Heart right ventricle (tissue), 16 donors: ENCODE measurements around the gene ADRA2A. TPM values are rescaled to one million over a fixed set of nuclear protein-coding genes. Genes with fewer than 3 reads are reported as not detected.
A peak's percentile ranks its signal among the peaks of the same experiment; 100 is the strongest.

Experiments
- ATAC-seq, 8 donors: fragments of 200-7000 bp; cut with Tn5 transposase; one replicate each; pipeline ENCODE4 v1.9.1; 2020; ENCODE audit warnings: mild to moderate bottlenecking in 8 of 8, moderate library complexity in 8 of 8, moderate number of reproducible peaks in 1 of 8
- DNase-seq, 2 donors: peaks; one replicate each; pipeline ENCODE4 v3.0.0-alpha.2; 2020
- H3K27ac ChIP-seq, 10 donors: fragments of 200-600 bp; sonication (generic) in 2 of 10; one replicate each; pipeline versions ENCODE4 v1.5.0 to v1.8.0; 2020 to 2022; ENCODE audit warnings: mild to moderate bottlenecking in 3 of 10
- H3K27me3 ChIP-seq, 7 donors: fragments of 200-600 bp; one replicate each; pipeline ENCODE4 v1.8.0; 2021 to 2022; ENCODE audit warnings: mild to moderate bottlenecking in 2 of 7
- H3K36me3 ChIP-seq, 9 donors: fragments of 200-600 bp; sonication (generic) in 1 of 9; one replicate each; pipeline versions ENCODE4 v1.5.0 to v1.8.0; 2020 to 2022; ENCODE audit warnings: mild to moderate bottlenecking in 2 of 9
- H3K4me1 ChIP-seq, 9 donors: fragments of 200-600 bp; sonication (generic) in 1 of 9; one replicate each; pipeline versions ENCODE4 v1.5.0 to v1.8.0; 2020 to 2022; ENCODE audit warnings: mild to moderate bottlenecking in 4 of 9
- H3K4me3 ChIP-seq, 10 donors: fragments of 200-600 bp; sonication (generic) in 2 of 10; one replicate each; pipeline versions ENCODE4 v1.5.0 to v1.8.0; 2020 to 2022; ENCODE audit warnings: mild to moderate bottlenecking in 7 of 10, moderate library complexity in 2 of 10
- H3K9me3 ChIP-seq, 11 donors: fragments of 200-600 bp in 10 of 11; sonication (generic) in 2 of 11; one replicate each; pipeline versions ENCODE4 v1.5.0 to v1.8.0; 2013 to 2022; ENCODE audit warnings: mild to moderate bottlenecking in 2 of 11, control low read depth in 1 of 11, moderate library complexity in 1 of 11
- WGBS, 2 donors: extraction: QIAGEN DNeasy Blood & Tissue Kit; methylation state at CpG; one replicate each; pipeline ENCODE4 v1.1.7; 2013; ENCODE audit warnings: inconsistent platforms in 1 of 2; 5-methylcytosine and 5-hydroxymethylcytosine counted together
- intact Hi-C, 10 donors: fragments of 100-400 bp; cut with DNase I; formaldehyde crosslinking; loops; one replicate each; pipeline versions ENCODE4 v1.11.1 to v1.14.2; 2022
- long read RNA-seq, 3 donors: library from polyadenylated mRNA; unstranded; transcript quantifications; one replicate each; pipeline ENCODE4 v2.0.0, GENCODE V29; 2020 to 2021
- polyA plus RNA-seq, 2 donors: library from polyadenylated mRNA; stranded (reverse); fragments of 200-250 nt; gene quantifications; one replicate each; pipeline ENCODE4 v1.2.3, GENCODE V29; 2013
- total RNA-seq, 10 donors: library from RNA; stranded (reverse); fragmentation: NEBNext Ultra II Directional in 3 of 10; extraction: Animal tissue kit (Norgen Biotek cat#: 25700) in 3 of 10; gene quantifications; one replicate each; pipeline versions ENCODE4 v1.2.1 to v1.2.4, GENCODE V29; 2021 to 2023
- TF ChIP-seq, protein P1 (sequence below), 9 donors: fragments of 200-600 bp; sonication (generic) in 2 of 9; IDR thresholded peaks; one replicate each; pipeline versions ENCODE4 v1.5.0 to v1.8.0; 2021 to 2022; ENCODE audit warnings: antibody characterized with exemption in 9 of 9, mild to moderate bottlenecking in 5 of 9, moderate library complexity in 1 of 9
- donor health status: Arrhythmogenic right ventricular cardiomyopathy.
- donor health status: ischemic (EF 13 %, LVEDD 7.1; RV severe dilation, severe dysfunction).
- donor health status: healthy with polysubstance abuse.
- donor health status: DM: no; HTN: yes; CAD: no.
- donor health status: DM: no; HTN: no; CAD: no.
- donor health status: ischemic (EF 25% LVEDD 6.9; RV normal size, moderate dysfunction).
- donor health status: ischemic (EF 25% LVEDD 5.7; RV mildly dilated, moderate dysfunction).
- donor health status: healthy.
- donor health status: DM: yes; HTN: yes; CAD: no.
- donor health status: Ischemic cardiomyopathy.
- donor health status: ischemic (EF 35%, LVEDD 5.7; RV mildly dilated, moderate dysfunction).
- donor health status: nonischemic (EF 11% LVEDD 7.7; RV severe dilation, severe dysfunction).
- donor health status: DM: yes; HTN: yes; CAD: no.
- donor health status: PGD.
- donor health status: ischemic (EF 29% LVEDD 5.4; RV normal size, mild dysfunction).
- donor health status: nonischemic (EF 23%, LVEDD 6.1; RV moderate dilation, normal function).

ADRA2A gene
- total RNA-seq, result 1 to 10 TPM in 2 of 10 donors, under 1 TPM in 8; 0.32 to 1.4 (median 0.66) TPM
- polyA plus RNA-seq, result under 1 TPM; 0.29 to 0.78 TPM
- long read RNA-seq, donor 1, partial matches to known transcripts, result 0 of 1 reads
- long read RNA-seq, donor 1, other reads (novel, unspliced or antisense), result 0 of 1 reads
- long read RNA-seq, donor 2, partial matches to known transcripts, result 0 of 1 reads
- long read RNA-seq, donor 2, other reads (novel, unspliced or antisense), result 0 of 1 reads
- long read RNA-seq, donor 3, result 0 reads

DNA sequence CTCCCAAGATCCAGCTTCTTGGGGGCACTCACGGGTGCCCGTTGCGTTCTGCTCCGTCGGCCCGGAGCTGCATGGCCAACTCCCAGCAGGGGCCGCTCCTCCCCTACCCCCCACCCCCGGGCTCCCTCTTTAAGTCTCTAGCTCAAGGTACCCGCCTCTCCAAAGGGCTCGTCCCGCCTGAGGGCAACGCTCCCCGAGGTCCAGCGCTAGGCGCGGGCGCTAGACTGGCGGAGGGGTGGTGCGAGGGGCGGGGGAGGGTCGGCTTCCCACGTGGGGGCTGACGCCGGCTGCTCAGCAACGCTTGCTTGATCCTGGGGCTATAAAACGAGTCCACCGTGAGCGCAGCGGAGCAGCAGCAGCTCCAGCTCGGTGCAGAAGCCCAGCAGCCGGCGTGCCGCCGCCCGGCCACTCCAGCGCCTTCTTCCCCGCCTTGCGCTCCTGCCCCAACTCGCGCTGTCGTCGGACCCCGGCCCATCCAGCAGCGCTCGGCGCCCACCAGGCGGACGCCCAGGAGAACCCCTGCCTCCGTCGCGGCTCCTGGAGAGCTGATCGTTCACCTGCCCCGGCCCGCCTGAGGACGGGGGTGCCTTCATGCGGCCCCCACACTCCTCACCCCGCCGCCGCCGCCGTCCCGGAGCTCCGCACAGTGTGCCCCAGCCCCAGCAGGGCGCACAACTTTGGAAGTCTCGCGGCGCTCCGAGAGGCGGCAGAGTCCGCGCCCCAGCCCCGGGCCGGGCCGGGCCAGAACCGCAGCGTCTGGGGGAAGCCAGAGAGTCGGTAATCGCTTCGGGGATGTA is at the start of gene ADRA2A:
Gene ADRA2A, plus strand, starts transcription at position 348 of the 797 bp plus-strand sequence. CDS start 968 bp downstream, outside the sequence.
- TF ChIP-seq, protein P1, sequence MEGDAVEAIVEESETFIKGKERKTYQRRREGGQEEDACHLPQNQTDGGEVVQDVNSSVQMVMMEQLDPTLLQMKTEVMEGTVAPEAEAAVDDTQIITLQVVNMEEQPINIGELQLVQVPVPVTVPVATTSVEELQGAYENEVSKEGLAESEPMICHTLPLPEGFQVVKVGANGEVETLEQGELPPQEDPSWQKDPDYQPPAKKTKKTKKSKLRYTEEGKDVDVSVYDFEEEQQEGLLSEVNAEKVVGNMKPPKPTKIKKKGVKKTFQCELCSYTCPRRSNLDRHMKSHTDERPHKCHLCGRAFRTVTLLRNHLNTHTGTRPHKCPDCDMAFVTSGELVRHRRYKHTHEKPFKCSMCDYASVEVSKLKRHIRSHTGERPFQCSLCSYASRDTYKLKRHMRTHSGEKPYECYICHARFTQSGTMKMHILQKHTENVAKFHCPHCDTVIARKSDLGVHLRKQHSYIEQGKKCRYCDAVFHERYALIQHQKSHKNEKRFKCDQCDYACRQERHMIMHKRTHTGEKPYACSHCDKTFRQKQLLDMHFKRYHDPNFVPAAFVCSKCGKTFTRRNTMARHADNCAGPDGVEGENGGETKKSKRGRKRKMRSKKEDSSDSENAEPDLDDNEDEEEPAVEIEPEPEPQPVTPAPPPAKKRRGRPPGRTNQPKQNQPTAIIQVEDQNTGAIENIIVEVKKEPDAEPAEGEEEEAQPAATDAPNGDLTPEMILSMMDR (IDR thresholded peaks at IDR 0.05), result no peak
- Histone ChIP-seq H3K27me3 (peaks cover 14 to 89% (median 78%) of the 10 kb centered on the region in 7 donors), H3K36me3 (no peaks in the 10 kb centered on the region), H3K27ac (peak within 1 kb of the TSS in 3 of 10 donors; percentile 7 to 38 (median 21)), H3K4me3 (peak within 1 kb of the TSS; percentile 35 to 62 (median 54)), H3K9me3 (no peaks in the 10 kb centered on the region), H3K4me1 (peaks cover 0 to 37% (median 31%) of the 10 kb centered on the region in 9 donors)
- intact Hi-C loops, result loop anchor here in 7 of 10 donors (2.0 to 10.0 kb wide), 8 partner anchors 130 to 1058 kb away; no protein-coding TSS in a partner anchor
- ATAC-seq (peak; percentile 54 to 76 (median 64)), DNase-seq (peak in 1 of 2 donors; percentile 49)
- 1% methylated on average over 73 to 79 of the region's 79 CpGs for WGBS, 2 donors

DNA sequence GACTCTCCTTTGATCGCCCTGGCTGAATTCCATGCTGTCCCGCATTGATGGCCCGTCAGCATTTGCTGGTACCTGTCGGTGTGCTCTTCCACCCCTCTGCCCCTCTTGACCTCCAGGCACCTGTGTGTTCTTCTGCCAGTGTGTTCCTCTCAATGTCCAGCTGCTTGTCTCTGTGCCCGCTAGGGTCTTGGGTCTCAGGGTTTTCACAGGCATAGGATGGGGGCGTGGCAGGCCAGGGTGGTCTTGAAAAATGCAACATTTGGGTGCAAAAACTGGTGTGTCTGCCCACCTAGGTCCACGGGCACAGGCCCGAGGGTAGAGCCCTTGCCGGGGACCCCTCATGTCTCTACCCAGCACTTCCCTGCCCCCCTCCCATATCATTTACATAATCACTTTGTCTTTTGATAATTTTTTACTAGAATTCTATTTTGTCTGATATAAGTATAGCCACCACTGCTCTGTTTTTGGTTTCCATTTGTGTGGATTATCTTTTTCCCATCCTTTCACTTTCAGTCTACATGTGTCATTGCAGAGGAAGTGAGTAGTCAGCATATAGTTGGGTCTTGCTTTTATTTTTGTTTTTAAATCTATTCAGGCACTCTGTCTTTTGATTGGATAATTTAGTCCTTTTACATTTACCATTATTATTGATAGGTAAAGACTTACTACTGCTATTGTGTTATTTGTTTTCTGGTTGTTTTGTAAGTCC is 46.6 kb upstream of the ADRA2A start:
- Histone ChIP-seq H3K27me3 (no peaks in the 10 kb centered on the region), H3K4me3 (no peak overlapping the region), H3K9me3 (peaks cover 0 to 35% (median 4%) of the 10 kb centered on the region in 11 donors), H3K4me1 (peaks cover 0 to 12% (median 0%) of the 10 kb centered on the region in 9 donors), H3K27ac (no peak overlapping the region), H3K36me3 (peaks cover 0 to 7% (median 0%) of the 10 kb centered on the region in 9 donors)
- intact Hi-C loops, result no loop called here
- DNase-seq (no peak), ATAC-seq (no peak)
- WGBS, 2 donors, result 97 to 99% methylated on average over 9 of the region's 9 CpGs
- TF ChIP-seq, protein P1 (IDR thresholded peaks at IDR 0.05), result no peak

GRCh38 chr10:111034598-111035310 is 42.1 kb upstream of the ADRA2A start:
- intact Hi-C loops, result no loop called here
- no peaks in the 10 kb centered on the region for H3K27me3 ChIP-seq
- peaks cover 0 to 12% (median 0%) of the 10 kb centered on the region in 9 donors for H3K4me1 ChIP-seq
- peaks cover 0 to 52% (median 11%) of the 10 kb centered on the region in 11 donors for H3K9me3 ChIP-seq
- H3K36me3 ChIP-seq, result peaks cover 0 to 7% (median 0%) of the 10 kb centered on the region in 9 donors
- DNase-seq (no peak), ATAC-seq (no peak)
- no peak overlapping the region for H3K27ac ChIP-seq
- WGBS, 2 donors, result 80 to 83% methylated on average over 2 of the region's 2 CpGs
- TF ChIP-seq, protein P1 (IDR thresholded peaks at IDR 0.05), result no peak
- H3K4me3 ChIP-seq, result no peak overlapping the region
